Suprapubic skin (tissue), 4 donors: ENCODE data around the gene CD2AP.

Experiments
- CTCF ChIP-seq, 2 donors: fragments of 200-600 bp in 1 of 2; fragments of 450-650 bp in 1 of 2; sonication (generic) in 1 of 2; IDR thresholded peaks; one replicate each; pipeline ENCODE4 v1.5.1; 2016 to 2019; ENCODE audit warnings: antibody characterized with exemption in 2 of 2, mild to moderate bottlenecking in 1 of 2, moderate library complexity in 1 of 2
- EP300 ChIP-seq: sonication (generic); formaldehyde crosslinking; IDR thresholded peaks from one replicate; pipeline ENCODE4 v1.6.1; 2017; ENCODE audit warnings: antibody characterized with exemption
- POLR2A ChIP-seq, 2 donors: fragments of 450-650 bp; IDR thresholded peaks; one replicate each; pipeline ENCODE4 v1.6.1; 2017; ENCODE audit warnings: antibody characterized with exemption in 2 of 2, mild to moderate bottlenecking in 2 of 2, moderate library complexity in 2 of 2
- POLR2AphosphoS5 ChIP-seq, 3 donors: sonication (generic); formaldehyde crosslinking; IDR thresholded peaks; one replicate each; pipeline ENCODE4 v1.6.1; 2017; ENCODE audit warnings: antibody characterized with exemption in 3 of 3

- TF ChIP-seq POLR2A (IDR thresholded peaks at IDR 0.05) (no peak), CTCF (IDR thresholded peaks at IDR 0.05) (no peak), EP300 (no peak), POLR2AphosphoS5 (IDR thresholded peaks at IDR 0.05) (no peak)
Observed at GRCh38 chr6:47552319-47552718, 74.7 kb downstream of the CD2AP start.
